ENCODE measurements around the gene AMN1. TPM values are rescaled to one million over a fixed set of nuclear protein-coding genes. Genes with fewer than 3 reads are reported as not detected.
A peak's percentile ranks its signal among the peaks of the same experiment; 100 is the strongest.

Gene AMN1
- polyA plus RNA-seq, 6 donors from 2014 or later = 29.2 to 59.1 (median 37.0) TPM

DNA sequence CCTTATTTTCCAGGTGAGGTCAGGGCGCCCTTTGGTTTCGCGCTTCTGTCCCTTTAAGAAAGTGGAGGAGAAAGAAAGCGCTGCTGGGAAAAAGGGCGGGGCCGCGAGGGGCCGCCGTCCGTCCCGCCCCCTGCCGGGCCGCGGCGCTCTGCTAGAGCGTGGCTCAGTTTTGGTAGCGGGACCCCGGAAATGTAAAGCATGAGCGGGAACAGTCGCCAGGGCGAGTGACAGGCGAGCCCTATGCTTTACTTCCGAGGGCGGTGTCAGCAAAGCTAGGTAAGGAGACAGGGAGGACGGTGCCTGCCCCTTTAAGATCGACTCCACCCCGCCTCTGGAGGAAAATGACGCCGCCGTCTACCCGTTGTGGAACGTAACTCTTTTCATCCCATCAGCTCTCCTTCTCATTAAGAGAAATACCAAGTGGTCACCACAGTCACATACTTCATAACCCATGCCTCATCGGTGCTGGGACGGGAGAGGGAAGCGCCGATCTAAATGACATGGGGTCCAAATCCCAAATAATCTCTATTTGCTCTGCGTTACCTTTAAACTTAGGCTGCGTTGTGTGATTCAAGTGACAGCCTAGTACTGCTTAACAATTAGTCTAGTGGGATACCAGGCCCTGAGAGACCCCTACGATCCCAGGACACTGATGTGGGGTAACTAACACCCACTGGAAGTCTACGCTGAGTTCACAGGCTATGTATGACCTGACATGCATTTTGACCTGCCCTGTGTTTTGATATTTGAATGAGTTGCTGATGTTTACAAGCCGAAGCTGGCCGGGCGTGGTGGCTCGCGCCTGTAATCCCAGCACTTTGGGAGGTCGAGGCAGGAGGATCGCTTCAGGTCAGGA, 69.5 kb downstream of the AMN1 start, which contains the start of gene ETFBKMT:
Gene ETFBKMT, plus strand, starts transcription at position 602 of the 856 bp plus-strand sequence. CDS start 2,266 bp downstream, outside the sequence.
- peaks cover 0 to 14% (median 4%) of the 10 kb centered on the region in 7 donors for H3K9me3 Mint-ChIP-seq
- H3K27me3 Mint-ChIP-seq = no peaks in the 10 kb centered on the region
- H3K4me3 Mint-ChIP-seq = peak within 1 kb of the TSS; percentile 82 to 97 (median 95)
- H3K36me3 Mint-ChIP-seq = no peaks in the 10 kb centered on the region
- peak; percentile 98 to 99 for ATAC-seq (ENCODE audit: low read depth in 2 of 2)
- peak; percentile 90 for DNase-seq
- peaks cover 17 to 31% (median 23%) of the 10 kb centered on the region in 3 donors for H3K4me1 Mint-ChIP-seq
- peak within 1 kb of the TSS; percentile 94 to 99 (median 98) for H3K27ac Mint-ChIP-seq

DNA sequence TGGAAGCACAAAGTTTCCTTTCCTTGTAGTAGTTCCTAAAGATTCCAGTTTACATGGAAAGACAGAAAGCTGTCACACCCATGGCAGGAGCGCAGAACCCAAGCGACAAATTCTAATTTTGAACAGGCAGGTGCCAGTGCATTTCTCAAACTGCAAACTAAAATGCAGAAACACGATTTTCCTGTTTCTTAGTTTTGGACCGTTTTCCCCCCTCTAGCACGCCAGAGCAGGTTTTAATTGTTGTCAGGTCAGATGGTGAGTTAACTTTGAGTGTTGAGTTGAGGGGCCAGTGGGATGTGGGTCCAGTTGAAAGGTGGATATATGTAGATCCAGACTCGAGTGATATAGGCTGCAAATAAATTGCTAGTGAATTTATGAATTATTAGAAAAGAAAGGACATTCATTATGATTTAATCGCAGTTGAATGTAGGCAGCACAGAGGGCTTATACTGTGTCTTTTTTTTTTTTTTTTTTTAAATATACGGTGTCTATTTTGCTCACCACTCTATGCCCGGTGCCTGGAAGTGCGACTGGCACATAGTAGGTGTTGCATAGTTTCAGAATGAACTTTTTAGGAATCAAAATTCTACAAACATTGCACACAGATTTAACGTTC, 70.2 kb downstream of the AMN1 start:
- DNase-seq = no peak
- no peaks in the 10 kb centered on the region for H3K27me3 Mint-ChIP-seq
- H3K4me1 Mint-ChIP-seq = peaks cover 13 to 27% (median 19%) of the 10 kb centered on the region in 3 donors
- no peaks in the 10 kb centered on the region for H3K36me3 Mint-ChIP-seq
- H3K9me3 Mint-ChIP-seq = peaks cover 0 to 9% (median 4%) of the 10 kb centered on the region in 7 donors
- H3K4me3 Mint-ChIP-seq = peak overlapping the region; percentile 82 to 97 (median 95)
- peak overlapping the region; percentile 10 to 98 (median 88) for H3K27ac Mint-ChIP-seq
- peak; percentile 1 for ATAC-seq (ENCODE audit: low read depth in 2 of 2)

DNA sequence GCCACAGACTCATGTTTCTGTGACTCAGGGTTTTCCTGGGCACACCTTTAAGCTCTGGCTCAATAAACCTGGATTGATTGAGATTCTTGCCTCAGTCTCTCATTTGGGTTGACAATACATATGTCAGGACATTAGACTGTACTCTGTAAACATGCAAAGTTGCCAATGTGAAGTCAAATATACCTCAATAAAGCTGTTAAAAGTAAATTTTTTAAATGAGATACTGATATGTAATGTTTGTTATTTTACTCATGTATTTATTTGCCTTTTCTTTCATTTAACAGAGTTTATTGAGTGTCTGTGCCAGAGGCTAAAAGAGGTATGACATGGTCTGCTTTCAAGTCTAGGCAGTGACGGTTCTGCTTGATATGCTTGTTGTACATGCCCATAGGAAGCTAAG, 73.0 kb downstream of the AMN1 start:
- H3K27ac Mint-ChIP-seq = peak overlapping the region in 1 of 6 donors; percentile 23

DNA sequence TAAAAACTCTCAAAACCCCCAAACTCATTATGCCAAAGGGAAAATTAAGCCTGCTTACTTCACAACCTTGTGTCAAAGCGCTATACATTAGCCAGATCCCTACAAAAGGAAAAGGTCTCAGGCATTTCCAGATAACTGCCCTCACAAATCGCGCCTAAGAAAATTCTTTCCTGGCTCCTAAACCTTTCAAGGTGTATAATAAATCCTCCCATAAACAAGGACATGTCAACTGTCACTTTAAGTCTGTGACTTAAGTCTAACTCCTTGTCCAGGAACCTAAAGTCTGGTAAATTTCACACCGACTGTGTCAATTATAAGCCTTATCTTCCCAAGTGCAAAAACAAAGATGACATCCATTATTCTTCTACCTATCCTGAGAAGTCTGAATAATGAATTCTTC, 73.6 kb downstream of the AMN1 start:
- Mint-ChIP-seq H3K9me3 (no peaks in the 10 kb centered on the region), H3K27ac (no peak overlapping the region), H3K4me1 (peaks cover 9 to 24% (median 19%) of the 10 kb centered on the region in 3 donors), H3K36me3 (no peaks in the 10 kb centered on the region), H3K27me3 (no peaks in the 10 kb centered on the region), H3K4me3 (no peak overlapping the region)
- ATAC-seq (ENCODE audit: low read depth in 2 of 2) (no peak), DNase-seq (no peak)

More for the DNA sequence above, 73.0 kb downstream of the AMN1 start:
- Mint-ChIP-seq H3K27me3 (no peaks in the 10 kb centered on the region), H3K9me3 (no peaks in the 10 kb centered on the region), H3K4me3 (peak overlapping the region in 2 of 8 donors; percentile 10 to 74), H3K4me1 (peaks cover 9 to 24% (median 19%) of the 10 kb centered on the region in 3 donors), H3K36me3 (no peaks in the 10 kb centered on the region)
- no peak for ATAC-seq (ENCODE audit: low read depth in 2 of 2)
- no peak for DNase-seq

DNA sequence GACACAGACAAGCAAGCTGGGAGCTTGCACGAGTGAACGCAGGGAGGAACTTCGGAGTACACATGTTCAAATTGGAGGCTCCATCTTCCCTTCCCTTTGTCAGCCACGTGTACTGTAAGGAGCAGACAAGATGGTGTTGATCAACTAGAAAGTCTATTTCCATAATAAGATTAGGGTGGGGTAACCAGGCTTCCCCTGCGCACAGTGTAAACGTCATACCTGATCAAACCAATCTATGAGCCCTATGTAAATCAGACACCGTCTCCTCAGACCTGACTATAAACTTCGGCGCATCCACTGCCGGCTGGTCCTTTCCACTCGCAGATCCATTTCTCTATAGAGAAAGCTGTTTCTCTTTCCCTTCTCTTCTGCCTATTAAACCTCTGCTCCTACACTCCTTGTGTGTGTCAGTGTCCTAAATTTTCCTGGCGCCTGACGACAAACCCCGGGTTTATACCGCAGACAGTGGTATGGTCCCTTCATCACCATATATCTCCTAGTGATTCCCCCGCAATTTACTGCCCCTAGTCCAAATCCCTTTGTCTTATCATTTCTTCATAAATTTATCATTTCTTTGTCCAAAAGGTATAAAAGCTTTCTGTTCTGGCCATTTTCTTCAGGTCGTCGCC, 76.8 kb downstream of the AMN1 start:
- H3K27me3 Mint-ChIP-seq = no peaks in the 10 kb centered on the region
- no peak for DNase-seq
- H3K4me3 Mint-ChIP-seq = peak overlapping the region in 2 of 8 donors; percentile 37 to 66

DNA sequence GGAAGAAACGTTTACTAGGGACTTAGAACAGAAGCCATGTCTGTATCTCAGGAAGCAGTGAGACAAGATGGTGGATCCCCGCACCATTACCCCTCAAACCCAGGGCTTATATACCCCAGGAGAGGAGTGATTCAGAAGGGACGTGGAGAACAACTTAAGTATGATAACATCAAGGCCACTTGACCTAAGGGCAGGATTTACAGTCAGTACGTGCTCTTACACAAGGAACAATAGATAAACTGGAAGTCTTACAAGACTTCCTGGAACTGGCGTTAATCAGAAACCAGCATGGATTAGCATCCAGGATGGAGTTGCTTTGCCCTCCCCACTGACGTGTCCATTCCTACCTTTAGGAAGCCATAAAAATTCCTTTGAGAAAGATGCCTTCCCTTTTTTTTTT, 77.9 kb downstream of the AMN1 start:
- H3K4me3 Mint-ChIP-seq = no peak overlapping the region
- peaks cover 14 to 32% (median 29%) of the 10 kb centered on the region in 3 donors for H3K4me1 Mint-ChIP-seq
- no peaks in the 10 kb centered on the region for H3K36me3 Mint-ChIP-seq
- ATAC-seq (ENCODE audit: low read depth in 2 of 2) (no peak), DNase-seq (no peak)
- H3K9me3 Mint-ChIP-seq = peaks cover 0 to 1% (median 0%) of the 10 kb centered on the region in 7 donors
- no peak overlapping the region for H3K27ac Mint-ChIP-seq
- no peaks in the 10 kb centered on the region for H3K27me3 Mint-ChIP-seq

More for the DNA sequence above, 76.8 kb downstream of the AMN1 start:
- Mint-ChIP-seq H3K9me3 (peaks cover 0 to 1% (median 0%) of the 10 kb centered on the region in 7 donors), H3K27ac (peak overlapping the region in 4 of 6 donors; percentile 18 to 79 (median 37)), H3K36me3 (no peaks in the 10 kb centered on the region), H3K4me1 (peaks cover 9 to 21% (median 20%) of the 10 kb centered on the region in 3 donors)
- no peak for ATAC-seq (ENCODE audit: low read depth in 2 of 2)

DNA sequence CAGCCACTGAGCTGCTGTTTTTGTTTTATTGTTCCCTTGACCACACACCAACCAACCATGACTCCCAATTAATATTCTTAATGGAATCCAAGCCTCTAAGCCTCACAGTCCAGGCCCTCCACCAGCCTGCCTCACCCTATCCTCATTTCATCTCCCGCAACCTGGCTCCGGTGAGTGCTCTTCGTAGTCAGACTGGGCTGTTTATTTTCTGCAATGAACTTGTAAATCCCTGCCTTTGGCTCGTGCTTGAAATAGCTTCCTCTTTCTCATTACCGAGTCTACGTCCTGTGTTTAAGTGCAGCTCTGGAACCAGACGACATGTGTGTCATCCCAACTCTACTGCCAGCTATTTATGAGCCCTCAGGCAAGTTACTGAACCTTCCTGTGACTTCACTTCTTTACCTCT, 81.7 kb downstream of the AMN1 start:
- DNase-seq (peak; percentile 25), ATAC-seq (ENCODE audit: low read depth in 2 of 2) (peak; percentile 62 to 64)
- Mint-ChIP-seq H3K4me3 (peak overlapping the region in 7 of 8 donors; percentile 32 to 84 (median 67)), H3K36me3 (no peaks in the 10 kb centered on the region), H3K4me1 (peaks cover 13 to 29% (median 26%) of the 10 kb centered on the region in 3 donors), H3K27me3 (no peaks in the 10 kb centered on the region), H3K9me3 (peaks cover 0 to 1% (median 0%) of the 10 kb centered on the region in 7 donors), H3K27ac (peak overlapping the region; percentile 46 to 92 (median 56))

DNA sequence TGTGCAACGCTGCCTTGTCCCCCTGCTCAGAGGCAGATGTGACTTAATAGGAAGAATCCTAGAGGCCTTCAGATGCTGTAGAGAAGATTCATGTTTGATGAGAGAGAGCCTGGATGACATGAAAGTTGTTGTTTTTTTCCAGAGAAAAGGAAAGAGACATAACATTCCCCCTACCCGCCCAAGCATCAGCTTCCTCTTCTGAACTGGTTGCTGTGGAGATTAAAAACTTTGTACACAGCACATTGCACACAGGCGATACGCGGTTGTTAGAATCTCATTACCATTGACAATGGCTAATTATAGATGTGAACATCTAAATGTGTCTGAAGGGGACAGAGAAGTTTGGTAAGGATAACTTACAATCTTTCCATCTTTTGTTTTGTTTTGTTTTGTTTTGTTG, 82.9 kb downstream of the AMN1 start:
- peak; percentile 85 to 88 for ATAC-seq (ENCODE audit: low read depth in 2 of 2)
- no peaks in the 10 kb centered on the region for H3K36me3 Mint-ChIP-seq
- H3K27ac Mint-ChIP-seq = peak overlapping the region; percentile 37 to 86 (median 62)
- H3K27me3 Mint-ChIP-seq = no peaks in the 10 kb centered on the region
- peaks cover 0 to 1% (median 0%) of the 10 kb centered on the region in 7 donors for H3K9me3 Mint-ChIP-seq
- H3K4me1 Mint-ChIP-seq = peaks cover 13 to 29% (median 26%) of the 10 kb centered on the region in 3 donors
- DNase-seq = peak; percentile 26
- peak overlapping the region in 7 of 8 donors; percentile 24 to 68 (median 54) for H3K4me3 Mint-ChIP-seq

DNA sequence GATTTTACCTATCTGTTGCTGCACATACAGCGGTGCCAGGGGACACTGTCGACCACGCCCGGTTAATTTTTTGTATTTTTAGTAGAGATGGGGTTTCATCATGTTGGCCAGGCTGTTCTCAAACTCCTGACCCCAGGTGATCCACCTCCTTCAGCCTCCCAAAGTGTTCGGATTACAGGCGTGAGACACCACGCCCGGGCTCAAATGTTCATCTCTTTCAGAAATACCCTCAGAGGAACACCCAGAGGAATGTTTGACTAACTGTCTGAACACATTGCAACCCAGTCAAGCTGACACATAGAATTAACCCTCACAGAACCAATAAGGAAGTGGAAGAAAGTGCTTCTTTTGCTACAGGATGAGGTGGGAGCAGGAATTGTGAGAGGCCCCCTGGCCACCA, 84.3 kb downstream of the AMN1 start:
- ATAC-seq (ENCODE audit: low read depth in 2 of 2) (no peak), DNase-seq (no peak)
- Mint-ChIP-seq H3K27me3 (no peaks in the 10 kb centered on the region), H3K4me1 (peaks cover 13 to 29% (median 26%) of the 10 kb centered on the region in 3 donors), H3K4me3 (peak overlapping the region in 1 of 8 donors; percentile 19), H3K27ac (no peak overlapping the region), H3K9me3 (peaks cover 0 to 1% (median 0%) of the 10 kb centered on the region in 7 donors), H3K36me3 (no peaks in the 10 kb centered on the region)

DNA sequence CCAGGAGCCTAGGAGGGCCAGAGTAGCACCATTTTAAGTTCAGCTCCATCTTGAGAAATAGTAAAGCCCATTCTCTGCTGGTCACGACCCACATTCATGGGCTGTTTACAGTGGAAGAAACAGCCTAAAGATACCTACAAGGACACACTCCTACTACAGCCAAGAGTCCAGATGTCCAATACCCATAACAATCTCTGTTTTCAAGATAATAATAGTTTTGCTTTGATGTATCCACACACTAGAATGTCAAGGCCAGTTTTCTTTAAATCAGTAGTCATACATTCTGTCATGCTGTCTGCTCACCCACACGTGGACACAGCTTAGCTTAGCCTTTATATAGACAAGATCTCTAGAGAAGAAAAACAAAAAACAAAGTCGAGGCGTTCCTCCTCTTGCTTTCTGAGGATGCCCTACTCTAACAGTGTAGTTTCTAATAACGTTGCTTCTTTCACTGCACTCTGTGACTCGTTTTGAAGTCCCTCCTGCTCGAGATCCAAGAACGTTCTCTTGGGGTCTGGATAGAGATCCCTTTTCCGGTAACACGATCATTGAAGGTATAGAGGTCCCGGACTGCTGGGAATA, 87.2 kb downstream of the AMN1 start:
- DNase-seq (no peak), ATAC-seq (ENCODE audit: low read depth in 2 of 2) (no peak)
- H3K27ac Mint-ChIP-seq = no peak overlapping the region
- H3K27me3 Mint-ChIP-seq = no peaks in the 10 kb centered on the region
- H3K4me1 Mint-ChIP-seq = peaks cover 13 to 30% (median 25%) of the 10 kb centered on the region in 3 donors
- no peaks in the 10 kb centered on the region for H3K36me3 Mint-ChIP-seq
- H3K4me3 Mint-ChIP-seq = no peak overlapping the region
- no peaks in the 10 kb centered on the region for H3K9me3 Mint-ChIP-seq

DNA sequence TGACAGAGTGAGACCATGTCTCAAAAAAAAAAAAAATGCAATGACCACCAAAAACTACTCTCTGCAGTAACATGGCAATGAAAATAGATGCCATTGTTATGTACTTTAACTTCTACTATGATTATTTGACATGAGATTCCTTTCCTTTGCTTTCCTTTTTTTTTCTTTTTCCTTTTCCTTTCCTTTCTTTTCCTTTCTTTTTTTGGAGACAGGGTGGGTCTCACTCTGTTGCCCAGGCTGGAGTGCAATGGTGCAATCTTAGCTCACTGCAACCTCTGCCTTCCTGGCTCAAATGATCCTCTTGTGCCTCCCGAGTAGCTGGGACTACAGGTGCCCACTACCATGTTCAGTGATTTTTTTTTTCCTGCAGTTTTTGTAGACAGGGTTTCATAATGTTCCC, 94.2 kb downstream of the AMN1 start:
- no peaks in the 10 kb centered on the region for H3K27me3 Mint-ChIP-seq
- H3K4me1 Mint-ChIP-seq = peaks cover 24 to 50% (median 45%) of the 10 kb centered on the region in 3 donors
- H3K9me3 Mint-ChIP-seq = no peaks in the 10 kb centered on the region
- ATAC-seq (ENCODE audit: low read depth in 2 of 2) (no peak), DNase-seq (no peak)
- peak overlapping the region in 2 of 6 donors; percentile 63 to 82 for H3K27ac Mint-ChIP-seq
- no peaks in the 10 kb centered on the region for H3K36me3 Mint-ChIP-seq
- no peak overlapping the region for H3K4me3 Mint-ChIP-seq

DNA sequence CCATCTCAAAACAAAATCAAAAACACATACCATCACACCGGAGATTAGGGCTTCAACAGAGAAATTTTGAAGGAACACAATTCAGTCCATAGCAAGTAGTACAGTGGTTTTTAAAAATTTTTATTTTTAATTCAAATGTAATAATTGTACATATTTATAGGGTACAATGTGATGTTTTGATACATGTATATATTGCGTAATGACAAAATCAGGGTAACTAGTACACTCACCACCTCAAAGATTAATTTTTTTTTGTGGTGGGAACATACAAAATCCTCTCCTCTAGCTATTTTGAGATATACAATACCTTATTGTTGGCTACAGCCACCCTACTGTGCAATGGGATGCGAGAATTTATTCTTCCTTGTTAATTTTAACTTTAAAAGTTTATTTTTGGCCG, 95.4 kb downstream of the AMN1 start:
- no peaks in the 10 kb centered on the region for H3K9me3 Mint-ChIP-seq
- no peaks in the 10 kb centered on the region for H3K27me3 Mint-ChIP-seq
- no peaks in the 10 kb centered on the region for H3K36me3 Mint-ChIP-seq
- ATAC-seq (ENCODE audit: low read depth in 2 of 2) (no peak), DNase-seq (no peak)
- H3K27ac Mint-ChIP-seq = no peak overlapping the region
- peaks cover 24 to 55% (median 45%) of the 10 kb centered on the region in 3 donors for H3K4me1 Mint-ChIP-seq
- H3K4me3 Mint-ChIP-seq = no peak overlapping the region

DNA sequence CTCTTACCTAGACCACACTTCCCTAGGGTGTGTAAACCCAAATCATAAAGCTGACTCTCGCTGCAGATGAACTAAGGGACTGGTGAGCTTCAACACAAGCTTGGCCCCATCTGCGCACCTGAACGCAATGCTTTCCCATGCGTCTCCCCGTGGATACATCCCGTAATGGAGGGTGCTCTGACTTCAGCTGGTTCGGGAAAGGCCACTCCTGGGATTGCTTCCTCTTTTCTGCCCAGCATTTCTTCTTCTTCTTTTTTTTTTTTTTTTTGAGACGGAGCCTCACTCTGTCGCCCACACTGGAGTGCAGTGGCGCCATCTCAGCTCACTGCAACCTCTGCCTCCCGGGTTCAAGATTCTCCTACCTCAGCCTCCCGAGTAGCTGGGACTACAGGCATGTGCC, 97.0 kb downstream of the AMN1 start:
- H3K9me3 Mint-ChIP-seq = no peaks in the 10 kb centered on the region
- H3K4me1 Mint-ChIP-seq = peaks cover 20 to 47% (median 36%) of the 10 kb centered on the region in 3 donors
- DNase-seq (no peak), ATAC-seq (ENCODE audit: low read depth in 2 of 2) (no peak)
- peak overlapping the region in 5 of 6 donors; percentile 12 to 74 (median 64) for H3K27ac Mint-ChIP-seq
- peak overlapping the region in 3 of 8 donors; percentile 45 to 75 (median 72) for H3K4me3 Mint-ChIP-seq
- no peaks in the 10 kb centered on the region for H3K27me3 Mint-ChIP-seq
- H3K36me3 Mint-ChIP-seq = no peaks in the 10 kb centered on the region

Measured in naive B cell (primary cell).